NCI-H1417 (cell line): ENCODE data around the gene SAA1.

Experiments
- DNase-seq, 3 experiments: peaks; one replicate each; lab custom pipeline; 2025; lab: John Stamatoyannopoulos, UW

Gene SAA1

GRCh38 chr11:18310800-18311340 is 44.8 kb downstream of the SAA1 start:
- no peak for DNase-seq

DNA sequence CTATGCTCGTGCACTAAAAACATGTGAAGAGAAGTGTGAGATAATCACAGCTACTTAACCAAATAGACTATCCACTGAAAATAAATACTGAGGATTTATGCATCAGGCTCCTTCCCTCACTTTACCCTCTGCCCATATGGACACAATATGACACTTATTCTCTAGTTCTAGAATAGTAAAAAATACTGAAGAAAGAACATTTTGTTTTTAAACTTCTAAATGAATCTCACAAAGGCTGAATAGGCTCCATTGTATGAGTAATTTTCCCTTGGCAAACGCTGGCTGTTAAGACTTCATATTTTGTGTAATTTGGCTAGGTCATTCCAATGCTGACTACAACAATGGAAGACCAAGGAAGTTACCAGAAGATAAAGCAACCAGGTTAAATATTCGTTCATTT is 45.9 kb downstream of the SAA1 start:
- DNase-seq = no peak

DNA sequence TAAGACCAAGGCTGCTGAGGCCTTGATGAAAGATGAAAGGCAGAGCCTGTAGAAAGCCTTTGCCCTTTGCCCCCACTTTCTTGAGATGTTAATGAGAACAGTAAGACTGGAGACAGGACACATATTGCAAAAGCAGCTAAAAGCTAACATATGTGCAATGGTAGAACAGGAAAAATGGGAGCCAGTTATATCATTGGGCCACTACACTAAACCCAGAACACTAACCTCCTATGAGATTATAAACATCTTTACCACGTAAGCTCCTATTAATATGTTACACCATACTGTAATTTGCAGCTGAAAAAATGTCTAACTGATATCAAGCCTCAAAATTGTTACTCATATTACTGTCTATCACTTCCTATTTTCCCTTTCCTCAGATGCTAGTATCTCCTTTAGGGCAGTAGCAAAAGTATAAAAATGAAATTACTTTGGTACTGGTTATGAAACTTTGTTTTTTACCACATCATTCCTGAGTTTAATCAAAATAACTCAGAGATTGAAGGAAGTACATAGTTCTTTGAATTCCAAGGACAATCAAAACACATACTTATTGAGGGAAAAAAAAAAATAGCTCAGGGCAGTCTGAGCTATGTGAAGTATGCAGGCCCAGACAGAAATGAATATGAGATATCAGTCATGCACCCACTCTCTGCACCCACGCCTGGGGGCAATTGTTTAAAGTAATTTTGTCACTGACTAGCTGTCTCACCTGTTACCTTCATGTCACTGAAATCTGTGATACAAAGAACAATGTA is 46.8 kb downstream of the SAA1 start:
- DNase-seq = no peak

DNA sequence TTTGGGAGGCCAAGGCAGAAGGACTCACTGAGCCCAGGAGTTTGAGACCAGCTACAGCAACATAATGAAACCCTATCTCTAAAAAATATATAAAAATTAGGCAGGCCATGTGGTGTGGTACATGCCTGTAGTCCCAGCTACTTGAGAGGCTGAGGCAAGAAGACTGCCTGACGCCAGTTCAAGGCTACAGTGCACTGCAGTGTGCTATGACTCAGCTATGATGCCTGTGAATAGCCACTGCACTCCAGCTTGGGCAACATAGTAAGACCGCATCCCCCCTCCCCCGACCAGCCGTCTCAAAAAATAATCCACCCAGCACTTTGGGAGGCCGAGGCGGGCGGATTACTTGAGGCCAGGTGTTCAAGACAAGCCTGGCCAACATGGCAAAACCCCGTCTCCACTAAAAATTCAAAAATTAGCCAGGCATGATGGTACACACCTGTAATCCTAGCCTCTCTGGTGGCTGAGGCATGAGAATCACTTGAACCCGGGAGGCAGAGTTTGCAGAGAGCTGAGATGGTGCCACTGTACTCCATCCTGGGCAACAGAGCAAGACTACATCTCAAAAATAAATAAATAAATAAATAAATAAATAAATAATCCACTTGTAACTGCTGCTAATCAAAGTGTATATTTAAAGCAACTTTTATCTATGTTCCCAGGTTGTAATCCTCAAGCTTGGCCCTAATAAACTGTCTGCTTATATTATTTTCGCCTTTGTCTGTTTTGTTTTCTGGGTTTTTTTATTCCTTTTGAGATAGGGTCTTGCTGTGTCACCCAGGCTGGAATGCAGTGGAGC is 48.1 kb downstream of the SAA1 start:
- no peak for DNase-seq

DNA sequence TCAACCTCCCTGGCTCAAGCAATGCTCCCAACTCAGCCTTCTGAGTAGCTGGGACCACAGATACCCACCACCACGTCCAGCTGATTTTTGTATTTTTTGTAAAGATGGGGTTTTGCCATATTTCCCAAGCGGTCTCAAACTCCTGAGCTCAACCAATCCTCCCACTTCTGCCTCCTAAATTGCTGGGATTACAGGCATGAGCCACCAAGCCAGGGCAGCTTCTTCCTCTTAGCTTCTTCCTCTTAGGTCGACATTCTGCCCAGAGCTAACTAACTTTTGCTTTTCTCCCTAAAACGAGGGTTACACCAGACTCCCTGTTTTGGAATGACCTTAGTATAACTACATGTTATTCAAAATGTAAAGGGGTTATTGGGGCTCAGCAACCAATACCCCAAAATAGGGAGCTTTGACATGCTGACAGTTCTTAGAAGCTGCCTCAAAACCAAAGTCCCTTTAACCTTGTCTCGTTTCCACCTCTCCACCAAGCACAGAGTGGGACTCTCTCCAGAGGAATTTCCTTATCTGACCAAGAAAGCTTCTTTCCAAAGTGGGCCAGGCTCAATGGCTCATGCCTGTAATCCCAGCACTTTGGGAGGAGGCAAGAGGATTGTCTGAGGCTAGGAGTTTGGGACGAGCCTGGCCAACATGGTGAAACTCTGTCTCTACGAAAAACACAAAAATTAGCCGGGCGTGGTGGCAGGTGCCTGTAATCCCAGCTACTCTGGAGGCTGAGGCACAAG is 48.9 kb downstream of the SAA1 start:
- no peak for DNase-seq

- DNase-seq = no peak
Observed at GRCh38 chr11:18315893-18316292, 49.8 kb downstream of the SAA1 start.

DNA sequence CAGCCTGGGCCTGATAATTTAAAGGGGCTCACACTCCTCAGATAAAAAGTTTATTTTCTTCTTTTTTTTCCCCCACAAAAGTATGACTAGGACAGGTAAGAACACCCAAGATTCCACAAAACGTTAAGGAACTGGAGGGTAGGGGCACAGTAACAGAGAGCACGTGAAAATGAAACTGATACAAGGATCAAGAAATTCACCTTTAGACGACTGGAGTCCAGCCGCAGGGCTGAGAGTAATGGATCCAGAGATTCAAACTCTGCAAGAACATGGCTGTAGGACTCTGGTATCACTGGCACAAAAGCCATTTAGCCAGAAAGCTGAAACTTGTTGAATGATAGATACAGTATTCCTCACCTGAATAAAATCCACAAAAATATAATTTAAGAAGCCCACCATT is 51.5 kb downstream of the SAA1 start:
- no peak for DNase-seq
